ENCODE measurements around the gene AFF1.

AFF1 gene

DNA sequence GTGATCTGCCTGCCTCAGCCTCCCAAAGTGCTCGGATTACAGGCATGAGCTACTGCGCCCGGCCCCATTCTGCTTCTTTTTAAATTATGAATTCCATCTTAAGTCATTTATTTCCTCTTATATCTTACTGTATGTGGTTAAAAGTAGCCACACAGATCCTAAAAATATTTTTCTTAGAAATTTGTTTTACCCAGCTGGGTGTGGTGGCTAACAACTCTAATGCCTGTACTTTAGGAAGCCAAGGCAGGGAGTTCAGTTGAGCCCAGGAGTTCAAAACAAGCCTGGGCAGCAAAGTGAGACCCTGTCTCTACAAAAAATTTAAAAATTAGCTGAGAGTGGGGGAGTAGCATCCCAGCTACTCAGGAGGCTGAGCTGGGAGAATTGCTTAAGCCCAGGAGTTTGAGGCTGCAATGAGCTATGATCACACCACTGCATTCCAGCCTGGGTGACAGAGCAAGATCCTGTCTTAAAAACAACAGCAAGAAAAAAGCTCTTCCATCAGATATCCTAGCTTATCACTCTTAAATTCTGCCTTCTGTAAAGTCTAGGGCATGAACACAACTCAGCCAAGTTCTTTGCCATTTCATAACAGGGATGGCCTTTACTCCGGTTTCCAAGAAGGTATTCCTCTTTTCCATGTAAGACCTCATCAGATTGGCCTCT lies 15.1 kb upstream of the AFF1 start:
- DNase-seq (ENCODE audit: low read depth, low spot score), result no peak

DNA sequence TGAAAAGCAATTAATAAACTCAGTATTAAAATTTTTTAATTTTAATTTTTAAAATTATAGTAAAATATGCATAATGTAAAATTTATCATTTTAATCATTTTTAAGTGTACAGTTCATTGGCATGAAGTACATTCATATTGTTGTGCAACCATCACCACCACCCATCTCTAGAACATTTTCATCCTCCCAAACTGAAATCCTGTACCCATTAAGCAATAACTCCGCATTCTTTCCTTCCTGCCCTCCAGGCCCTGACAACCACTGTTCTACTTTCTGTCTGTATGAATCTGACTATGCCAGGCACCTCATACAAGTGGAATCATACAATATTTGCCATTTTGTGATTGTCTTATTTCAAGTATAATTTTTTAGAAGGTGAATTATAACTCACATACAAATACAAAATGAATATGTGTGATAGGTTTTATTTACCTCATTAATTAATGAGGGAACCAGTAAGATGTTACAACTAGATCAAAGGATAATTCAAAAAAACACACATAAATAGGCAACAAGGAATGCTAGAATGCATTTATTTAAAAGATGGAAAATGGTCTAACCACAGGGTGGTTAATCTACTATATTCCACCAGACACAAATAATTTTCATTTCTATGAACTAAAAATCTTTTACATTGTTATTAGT lies 13.1 kb upstream of the AFF1 start:
- DNase-seq (ENCODE audit: low read depth, low spot score), result no peak

DNA sequence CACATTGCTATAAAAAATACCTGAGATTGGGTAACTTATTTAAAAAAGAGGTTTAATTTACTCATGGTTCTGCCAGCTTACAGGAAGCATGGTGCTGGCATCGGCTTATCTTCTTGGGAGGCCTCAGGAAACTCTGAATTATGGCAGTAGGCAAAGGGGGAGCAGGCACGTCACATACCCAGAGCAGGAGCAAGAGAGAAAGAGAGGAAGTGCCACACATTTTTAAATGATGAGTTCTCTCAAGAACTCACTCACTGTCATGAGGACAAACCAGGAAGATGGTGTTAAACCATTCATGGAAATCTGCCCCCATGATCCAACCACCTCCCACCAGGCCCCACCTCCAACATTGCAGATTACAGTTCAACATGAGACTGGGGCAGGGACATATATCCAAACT lies 10.0 kb upstream of the AFF1 start:
- no peak for DNase-seq (ENCODE audit: low read depth, low spot score)

DNA sequence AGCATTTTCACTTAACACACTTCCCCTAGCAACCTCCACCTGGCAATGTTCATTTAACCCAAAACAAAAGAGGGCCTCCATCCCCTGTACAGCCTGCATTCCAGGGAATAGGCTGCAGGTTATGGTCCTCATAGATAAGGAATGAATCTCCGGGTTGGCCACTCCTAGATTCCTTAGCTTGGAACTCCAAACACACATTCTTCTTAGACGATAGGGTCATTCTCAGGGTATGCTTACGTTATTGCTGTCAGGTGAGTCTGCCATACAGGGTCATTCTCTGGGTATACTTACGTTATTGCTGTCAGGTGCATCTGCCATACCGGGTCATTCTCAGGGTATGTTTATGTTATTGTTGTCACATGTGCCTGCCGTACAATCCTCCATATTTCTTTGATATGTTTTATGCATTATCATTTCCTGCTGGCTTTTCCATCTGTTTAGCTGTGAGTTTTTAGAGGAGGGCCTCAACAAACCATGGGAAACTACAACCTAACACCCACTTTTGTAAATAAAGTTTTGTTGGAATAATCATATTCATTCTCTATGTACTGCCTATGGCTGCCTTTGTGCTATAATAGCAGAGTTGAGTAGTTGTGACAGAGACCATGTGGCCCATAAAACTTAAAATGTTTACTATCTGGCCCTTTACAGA lies 8.2 kb upstream of the AFF1 start:
- DNase-seq (ENCODE audit: low read depth, low spot score), result peak; percentile 48

DNA sequence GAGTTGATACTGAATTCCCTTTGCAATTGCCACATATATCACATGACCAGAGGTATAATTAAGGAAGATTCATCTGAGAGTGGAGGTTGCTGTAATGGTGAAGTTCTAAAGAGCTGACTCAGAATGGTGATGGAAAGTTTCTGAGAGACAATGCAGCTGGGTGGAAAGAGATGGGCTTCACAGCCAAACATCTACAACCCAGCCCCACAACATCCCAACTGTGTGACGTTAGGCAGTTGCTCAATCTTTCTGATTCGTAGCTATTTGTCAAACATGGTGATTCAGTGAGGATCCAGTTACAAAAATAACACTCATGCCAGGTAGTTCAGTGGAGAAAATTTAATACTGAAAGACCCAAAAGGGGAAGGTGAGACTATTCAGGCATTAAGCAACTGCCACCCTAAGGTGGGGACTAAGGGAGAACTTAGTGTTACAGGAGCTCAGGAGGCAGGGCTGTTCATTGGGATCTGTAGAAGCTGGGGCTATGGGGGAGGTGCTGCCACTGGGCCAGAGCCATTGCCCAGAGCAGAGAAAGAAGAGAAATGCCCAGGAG lies 6.9 kb upstream of the AFF1 start:
- no peak for DNase-seq (ENCODE audit: low read depth, low spot score)

DNA sequence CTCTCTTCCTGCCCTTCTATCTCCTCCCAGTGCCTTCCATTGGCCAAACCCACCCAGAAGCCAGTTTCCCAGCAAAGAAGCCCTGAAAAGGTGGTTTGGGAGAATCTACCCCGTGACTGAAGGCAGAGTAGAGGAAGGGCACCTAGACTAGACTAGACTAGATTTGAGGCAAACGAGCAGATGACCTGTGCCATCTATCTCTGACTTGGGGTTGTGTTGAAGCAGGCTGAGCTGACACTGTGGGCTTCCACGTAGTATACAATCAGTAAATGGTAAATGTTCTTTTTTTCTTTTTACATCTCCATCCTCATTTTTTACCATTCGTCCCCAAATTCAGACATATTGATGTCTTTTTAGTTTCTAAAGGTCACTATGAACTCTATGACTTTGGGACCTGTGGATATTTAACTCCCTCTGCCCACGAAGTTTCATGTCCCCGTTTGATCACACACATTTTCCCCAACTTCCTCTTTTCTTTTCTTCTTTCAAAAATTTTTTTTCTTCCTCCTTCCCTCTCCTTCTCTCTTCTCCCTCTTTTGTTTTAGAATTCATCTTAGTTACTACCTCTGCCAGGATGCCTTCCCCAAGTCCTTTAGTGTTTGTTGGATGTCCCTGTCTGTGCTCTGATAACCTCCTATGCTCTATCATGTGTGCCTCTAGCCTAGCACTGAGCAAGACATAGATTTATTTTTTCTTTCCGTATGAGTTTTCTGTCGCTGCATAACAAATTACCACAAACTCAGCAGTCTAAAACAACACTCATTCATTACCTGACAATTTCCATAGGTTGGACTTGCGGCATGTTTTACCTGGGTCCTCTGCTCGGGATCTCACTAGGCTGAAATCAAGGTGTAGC lies 6.2 kb upstream of the AFF1 start:
- no peak for DNase-seq (ENCODE audit: low read depth, low spot score)

DNA sequence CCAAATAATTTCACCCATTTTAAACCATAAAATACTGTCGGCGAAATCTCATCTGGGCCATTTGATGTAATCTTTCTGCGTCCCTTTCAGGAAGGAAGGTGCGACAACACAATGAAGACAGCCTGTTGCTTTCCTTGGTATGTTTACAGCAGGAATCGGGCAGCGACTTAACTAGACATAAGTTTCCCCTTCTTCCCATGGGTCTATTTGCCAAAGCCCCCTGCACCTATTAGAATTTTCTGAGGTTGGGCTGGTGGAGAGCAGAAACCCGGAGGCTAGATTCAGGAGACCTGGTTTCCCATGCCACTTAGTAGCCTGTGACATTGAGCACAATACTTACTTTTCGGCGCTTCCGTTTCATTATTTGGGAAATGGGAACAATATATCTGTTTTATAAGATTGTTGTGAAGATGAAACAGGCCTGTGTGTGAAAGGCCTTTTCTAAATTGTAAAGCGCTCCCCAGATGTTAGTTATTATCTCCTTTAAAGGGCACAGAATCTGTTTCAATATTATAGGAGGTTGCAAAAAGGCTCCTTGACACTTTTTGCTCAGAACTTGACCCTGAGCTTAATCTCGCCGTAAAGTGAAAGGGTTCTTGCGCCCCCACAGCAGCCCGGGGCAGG lies 552 bp upstream of the AFF1 start:
- DNase-seq (ENCODE audit: low read depth, low spot score), result peak; percentile 62

DNA sequence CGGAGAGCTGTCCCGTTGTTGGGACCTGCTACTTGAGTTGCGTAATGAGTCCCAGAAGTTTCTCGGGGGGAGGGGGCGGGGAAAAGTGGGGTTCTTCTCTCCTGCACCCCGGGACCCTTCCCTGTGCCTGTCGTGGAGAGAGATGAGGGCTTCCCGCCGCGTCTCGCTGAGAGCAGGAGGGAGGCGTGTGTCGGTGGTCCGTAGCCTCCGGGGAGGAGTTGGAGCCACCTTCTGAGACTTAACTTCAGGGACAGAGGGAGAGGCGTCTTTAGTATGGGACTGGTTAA lies 698 bp downstream of the AFF1 start:
- DNase-seq (ENCODE audit: low read depth, low spot score), result no peak

DNA sequence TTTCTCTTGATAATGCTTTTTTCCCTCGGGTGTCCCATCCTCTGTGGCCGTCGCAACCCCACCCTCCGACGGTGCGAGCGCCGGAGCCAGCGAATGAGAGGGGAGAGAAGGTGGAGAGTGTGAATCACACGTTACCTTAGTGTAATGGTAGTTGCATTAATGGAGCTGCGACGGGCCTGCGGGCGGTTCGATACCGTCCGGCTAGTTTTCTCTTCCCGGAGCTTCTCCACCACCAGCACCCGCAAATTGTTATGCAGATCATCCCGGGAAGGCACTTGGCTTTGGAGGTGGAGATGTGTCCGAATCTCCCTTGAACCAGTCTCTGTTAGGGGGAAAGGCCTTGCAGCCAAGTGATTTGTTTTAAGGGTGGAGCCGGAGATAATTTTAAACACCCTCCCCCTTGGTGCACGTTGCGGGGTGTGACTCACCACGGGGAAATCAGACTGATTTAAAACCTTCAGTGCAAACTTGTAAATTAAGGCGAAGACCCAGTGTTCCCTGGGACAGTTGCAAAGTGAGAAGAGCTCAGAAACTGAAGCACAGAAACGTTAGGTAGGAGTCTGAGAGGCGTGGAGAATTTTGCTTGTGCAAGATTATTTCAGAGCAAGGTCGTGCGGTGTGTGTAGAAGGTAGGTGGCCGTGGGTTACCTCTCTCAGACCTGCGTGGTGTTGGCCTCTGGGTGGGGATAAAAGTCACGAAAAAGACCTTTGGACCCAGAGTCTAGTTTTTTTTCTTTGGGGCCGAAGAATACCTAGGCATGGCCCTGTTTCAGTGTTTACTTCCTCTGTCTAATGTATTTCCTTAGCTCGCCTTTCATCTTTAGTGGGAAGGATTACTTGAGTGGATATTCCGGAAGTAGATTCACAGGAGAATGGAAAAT lies 1.3 kb downstream of the AFF1 start:
- peak; percentile 92 for DNase-seq (ENCODE audit: low read depth, low spot score)

DNA sequence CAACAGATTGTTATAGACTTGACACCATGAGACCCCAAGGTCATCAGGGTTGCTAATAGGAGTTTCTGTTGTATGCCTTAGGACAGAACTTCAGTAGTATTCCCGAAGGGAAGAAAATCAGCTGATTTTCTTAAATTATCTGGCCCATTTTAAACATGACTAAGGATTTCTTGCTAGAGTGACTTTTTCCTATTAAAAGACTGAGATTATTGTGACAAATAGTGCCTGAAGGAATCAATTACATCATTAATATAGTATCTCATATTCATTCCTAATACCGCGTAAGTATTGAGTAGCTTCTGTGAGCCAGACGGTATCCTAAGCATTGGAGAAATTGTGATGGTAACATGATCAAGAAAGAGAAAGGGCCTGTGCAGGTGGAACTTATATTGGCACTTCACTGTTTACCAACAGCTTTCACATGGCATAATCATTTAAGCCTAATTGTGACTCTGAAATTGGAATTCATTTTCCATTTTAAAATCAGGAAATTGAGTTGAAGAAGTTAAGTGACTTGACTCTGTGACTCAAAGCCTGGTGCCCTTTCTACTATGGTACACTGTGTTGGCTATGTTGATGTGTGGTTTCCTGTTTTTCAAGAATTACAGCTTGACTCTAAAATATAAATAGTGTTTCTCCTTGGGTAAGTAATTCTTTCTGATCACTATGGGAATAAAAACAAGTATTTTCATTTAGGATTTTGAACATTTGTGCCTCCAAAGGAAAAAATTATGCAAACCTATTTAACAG lies 4.1 kb downstream of the AFF1 start:
- no peak for DNase-seq (ENCODE audit: low read depth, low spot score)

DNA sequence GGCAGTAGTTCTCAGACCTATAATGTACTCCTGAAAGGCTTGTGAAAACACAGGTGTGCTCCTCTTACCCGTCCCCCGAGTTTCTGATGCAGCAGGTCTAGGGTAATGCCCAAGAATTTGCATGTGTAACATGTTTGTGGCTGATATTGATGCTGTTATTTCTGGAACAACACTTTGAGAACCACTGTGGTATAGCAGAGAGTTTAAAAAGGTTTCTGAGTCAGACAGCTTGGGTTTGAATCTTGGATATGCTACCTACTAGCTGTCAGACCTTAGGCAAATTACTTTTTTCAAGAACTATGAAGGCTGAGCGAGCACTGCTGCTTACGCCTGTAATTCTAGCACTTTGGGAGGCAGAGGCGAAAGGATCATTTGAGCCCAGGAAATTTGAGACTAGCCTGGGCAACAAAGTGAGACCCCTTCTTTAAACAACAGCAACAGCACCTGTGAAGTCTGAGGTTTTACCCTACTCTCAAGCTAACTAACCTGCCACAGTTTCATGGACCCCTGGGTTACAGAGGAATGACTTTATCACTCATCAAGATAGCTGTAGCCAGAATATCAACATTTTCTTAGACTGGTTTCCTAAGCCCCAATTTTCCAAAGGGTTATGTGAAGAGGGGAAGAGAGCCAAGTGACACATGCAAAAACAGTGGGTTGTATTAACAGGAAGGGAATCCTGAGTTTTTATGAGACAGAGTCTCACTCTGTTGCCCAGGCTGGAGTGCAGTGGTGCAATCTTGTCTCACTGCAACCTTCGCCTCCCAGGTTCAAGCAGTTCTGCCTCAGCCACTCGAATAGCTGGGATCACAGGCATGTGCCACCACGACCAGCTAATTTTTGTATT lies 5.1 kb downstream of the AFF1 start:
- DNase-seq (ENCODE audit: low read depth, low spot score), result no peak

DNA sequence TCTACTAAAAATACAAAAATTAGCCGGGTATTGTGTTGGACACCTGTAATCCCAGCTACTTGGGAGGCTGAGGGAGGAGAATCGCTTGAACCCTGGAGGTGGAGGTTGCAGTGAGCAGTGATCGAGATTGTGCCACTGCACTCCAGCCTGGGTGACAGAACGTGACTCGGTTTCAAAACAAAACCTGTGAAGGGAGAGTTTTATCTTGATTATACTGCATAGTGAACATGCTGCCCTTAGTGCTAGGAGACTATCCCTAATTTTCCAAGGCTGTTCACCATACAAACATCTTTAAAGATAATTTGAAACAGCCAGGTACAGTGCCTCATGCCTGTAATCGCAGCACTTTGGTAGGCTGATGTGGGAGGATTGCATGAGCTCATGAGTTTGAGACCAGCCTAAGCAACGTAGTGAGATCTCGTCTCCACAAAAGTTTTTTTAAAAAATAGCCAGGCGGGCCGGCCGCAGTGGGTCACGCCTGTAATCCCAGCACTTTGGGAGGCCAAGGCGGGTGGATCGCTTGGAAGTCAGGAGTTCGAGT lies 6.2 kb downstream of the AFF1 start:
- DNase-seq (ENCODE audit: low read depth, low spot score), result no peak

DNA sequence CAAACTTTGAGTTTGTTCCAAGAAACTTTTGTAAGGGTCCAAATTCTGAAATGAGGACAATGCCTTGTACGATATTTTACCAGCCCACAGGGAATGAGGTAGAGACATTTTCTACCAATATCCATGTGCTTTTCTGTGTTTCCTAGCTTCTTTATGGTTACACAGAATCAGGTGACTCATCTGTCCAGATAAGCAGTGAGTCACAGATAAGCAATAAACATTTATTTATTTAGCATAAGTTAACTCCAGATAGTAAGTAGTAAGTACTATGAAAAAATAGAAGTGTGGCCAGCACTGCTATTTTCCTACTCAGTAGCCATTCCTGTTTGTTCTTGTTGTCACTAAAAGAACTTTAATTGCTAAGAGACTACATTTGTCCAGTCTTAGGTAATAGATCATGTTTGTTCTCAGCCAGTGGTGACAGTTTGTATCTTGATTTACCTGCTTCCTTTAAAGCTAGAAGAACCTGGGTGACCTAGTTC lies 7.4 kb downstream of the AFF1 start:
- DNase-seq (ENCODE audit: low read depth, low spot score), result no peak

DNA sequence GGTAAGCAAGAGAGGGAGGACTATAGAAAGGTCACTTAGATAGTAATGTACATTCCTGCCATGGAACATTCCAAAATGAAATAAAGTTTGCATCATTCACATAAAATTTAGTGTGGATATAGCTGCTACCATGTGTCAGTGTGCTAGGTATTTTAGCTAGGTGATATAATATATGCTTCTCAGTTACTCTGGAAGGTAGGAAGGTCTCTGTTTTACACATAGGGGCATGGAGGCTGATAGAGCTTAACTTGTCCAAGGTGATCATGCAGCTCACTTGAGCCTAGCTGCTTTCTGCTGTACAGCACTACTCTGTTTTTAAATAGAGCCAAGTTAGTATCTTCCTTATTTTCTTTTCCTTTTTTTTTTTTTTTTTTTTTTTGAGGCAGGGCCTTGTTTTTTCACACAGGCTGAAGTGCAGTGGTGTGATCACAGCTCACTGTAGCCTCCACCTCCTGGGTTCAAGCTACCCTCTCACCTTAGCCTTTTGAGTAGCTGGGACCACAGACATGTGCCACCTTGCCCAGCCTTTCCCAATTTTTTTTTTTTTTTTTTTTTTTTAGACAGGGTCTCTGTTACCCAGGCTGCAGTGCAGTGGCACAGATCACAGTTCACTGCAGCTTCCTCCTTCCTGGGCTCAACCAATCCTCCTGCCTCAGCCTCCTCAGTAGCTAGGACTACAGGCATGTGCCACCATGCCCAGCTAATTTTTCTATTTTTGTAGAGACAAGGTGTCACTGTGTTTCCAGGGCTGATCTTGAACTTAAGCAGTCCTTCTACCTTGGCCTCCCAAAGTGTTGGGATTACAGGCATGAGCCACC lies 10.4 kb downstream of the AFF1 start:
- no peak for DNase-seq (ENCODE audit: low read depth, low spot score)

DNA sequence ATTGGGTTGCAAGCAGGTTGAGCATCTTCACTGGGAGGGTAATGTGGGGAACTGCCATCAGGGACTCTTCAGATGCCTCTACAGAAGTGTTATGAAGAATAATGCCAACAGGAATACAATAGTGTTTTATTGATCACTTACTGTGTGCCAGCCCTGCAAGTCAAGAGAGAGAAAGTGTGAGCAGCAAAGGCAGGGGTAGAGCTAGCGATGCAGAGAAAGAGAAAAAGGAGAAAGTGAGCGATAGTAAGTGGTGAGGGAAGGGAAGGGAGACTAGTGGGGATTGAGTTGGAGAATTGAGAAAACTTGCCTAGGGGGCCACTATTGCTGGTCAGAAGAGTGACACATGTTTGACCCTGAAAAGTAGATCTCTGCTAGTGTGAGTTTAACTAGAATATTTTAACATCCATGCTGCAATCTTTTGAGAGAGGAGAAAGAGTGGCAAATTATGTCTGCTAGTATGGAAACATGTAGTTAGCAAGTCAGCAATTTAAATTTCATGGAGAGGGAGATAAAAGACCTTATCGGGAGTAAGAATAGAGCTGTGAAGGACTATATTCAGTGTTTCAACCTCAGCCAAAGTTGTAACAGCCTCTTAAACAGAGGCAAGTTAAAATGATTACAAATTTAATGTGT lies 12.2 kb downstream of the AFF1 start:
- DNase-seq (ENCODE audit: low read depth, low spot score), result no peak

DNA sequence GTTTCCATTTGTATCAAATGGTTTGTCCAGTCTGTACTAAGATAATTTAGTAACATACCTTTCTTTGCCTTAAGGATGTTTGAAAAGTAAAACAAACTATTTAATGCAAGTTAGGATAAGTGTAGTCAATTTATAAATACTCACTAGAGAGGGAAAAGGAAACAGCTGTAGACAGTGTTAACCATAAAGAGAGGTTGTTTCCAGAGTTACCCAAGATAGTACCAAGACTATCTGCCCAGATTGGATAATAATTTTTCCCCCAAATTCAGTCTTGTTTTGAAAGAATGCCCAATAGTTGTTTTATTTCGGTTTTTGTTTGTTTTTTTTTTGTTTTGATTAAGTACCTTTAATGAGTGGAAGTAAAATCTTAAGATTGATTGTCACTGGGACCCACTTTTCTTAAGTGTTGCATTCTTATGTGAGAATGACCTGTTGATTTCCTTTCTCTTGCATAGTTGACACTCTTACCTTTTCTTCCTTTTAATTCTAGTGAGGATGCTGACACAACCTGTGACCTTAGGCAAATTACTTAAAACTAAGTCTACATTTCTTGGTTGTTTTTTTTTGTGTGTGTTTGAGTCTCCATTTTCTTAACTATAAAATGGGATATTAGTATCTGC lies 12.8 kb downstream of the AFF1 start:
- DNase-seq (ENCODE audit: low read depth, low spot score), result no peak

DNA sequence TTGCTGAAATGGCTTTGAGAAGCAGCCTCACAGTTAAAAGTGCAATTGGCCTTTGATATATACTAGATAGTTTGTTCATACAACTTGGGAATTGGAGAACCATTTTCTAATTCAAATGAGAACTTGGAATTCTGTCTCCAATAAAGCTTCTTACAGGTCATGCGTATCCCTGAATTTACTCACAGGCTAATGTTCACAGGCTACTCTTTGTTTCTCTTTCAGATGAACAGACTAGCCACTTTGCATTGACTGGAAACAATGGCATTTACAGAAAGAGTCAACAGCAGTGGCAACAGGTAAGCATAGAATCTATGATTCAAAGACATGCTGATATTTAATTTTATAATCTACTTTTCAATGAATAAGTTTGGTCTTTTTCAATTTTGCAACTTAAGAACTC lies 13.5 kb downstream of the AFF1 start:
- DNase-seq (ENCODE audit: low read depth, low spot score), result no peak

Measured in ELF-1 (cell line).